Suppressor macrophage (primary cell): ENCODE measurements around the gene TAL2.

Source experiments
- DNase-seq, 4 experiments: peaks; one replicate each; pipeline ENCODE4 v3.0.0-alpha.2; 2020 to 2022

The TAL2 gene

DNA sequence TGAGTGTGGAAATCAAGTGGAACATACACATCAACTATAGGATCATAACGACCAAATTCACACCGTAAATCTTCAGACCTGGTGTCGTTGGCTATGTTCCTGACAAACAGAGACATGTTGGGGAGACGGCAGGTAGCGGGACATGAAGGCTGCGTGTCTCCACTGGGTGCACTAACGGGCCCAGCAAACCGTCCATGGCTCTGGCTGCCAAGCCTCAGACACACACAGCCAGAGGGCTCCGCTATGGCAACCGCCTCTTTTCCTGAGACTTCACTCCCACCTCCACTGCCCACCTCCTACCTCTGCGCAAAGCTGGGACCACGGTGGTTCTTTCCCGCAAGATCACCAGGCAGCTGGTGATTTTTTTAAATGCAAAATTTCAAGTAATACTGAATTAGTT lies 48.4 kb downstream of the TAL2 start:
- no peak for DNase-seq

DNA sequence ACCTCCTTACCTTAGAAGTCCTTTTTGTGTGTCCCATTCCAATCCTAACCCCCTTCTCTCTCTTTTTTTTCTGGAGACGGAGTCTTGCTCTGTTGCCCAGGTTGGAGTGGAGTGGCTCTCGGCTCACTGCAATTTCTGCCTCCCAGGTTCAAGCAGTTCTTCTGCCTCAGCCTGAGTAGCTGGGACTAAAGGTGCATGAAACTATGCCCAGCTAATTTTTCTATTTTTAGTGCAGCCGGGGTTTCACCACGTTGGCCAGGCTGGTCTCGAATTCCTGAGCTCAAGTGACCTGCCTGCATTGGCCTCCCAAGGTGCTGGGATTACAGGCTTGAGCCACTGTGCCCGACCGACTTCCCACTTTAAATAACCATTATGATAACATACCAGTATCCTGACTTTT lies 49.6 kb downstream of the TAL2 start:
- no peak for DNase-seq

DNA sequence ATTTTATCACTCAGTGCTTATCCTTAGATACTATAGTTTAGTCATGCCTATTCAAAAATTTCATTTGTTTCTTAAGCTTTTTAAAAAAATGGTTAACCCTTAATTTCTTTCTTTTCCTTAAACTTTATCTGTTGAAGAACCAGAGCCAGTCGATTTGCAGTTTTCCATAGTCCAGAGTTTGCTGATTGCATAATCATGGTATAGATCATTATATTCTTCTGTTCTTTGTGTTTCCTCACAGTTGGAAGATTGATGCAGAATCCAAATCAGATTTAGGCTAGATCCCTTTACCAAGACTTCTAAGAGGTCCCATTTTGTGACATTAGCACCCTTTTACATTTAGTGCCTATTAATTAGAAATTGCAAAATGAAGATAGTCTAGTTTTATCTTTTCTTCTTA lies 50.0 kb downstream of the TAL2 start:
- DNase-seq, result no peak
